Mammary epithelial cell (primary cell): ENCODE data around the gene A1BG.

Source experiments
- CTCF ChIP-seq, 2 donors: IDR thresholded peaks in 1 of 2; conservative IDR thresholded peaks in 1 of 2; 2 replicates each; pipeline ENCODE4 v1.5.1; 2011 to 2012; ENCODE audit warnings: inconsistent platforms in 2 of 2, low read length in 2 of 2, mild to moderate bottlenecking in 2 of 2, control low read depth in 1 of 2, low read depth in 1 of 2; ENCODE audit not compliant: insufficient read depth in 1 of 2; ENCODE audit errors: extremely low read depth in 1 of 2
- EZH2 ChIP-seq: IDR thresholded peaks from 2 replicates; pipeline ENCODE4 v1.6.1; 2012; ENCODE audit warnings: low read length, inconsistent platforms, borderline replicate concordance

GRCh38 chr19:58393725-58394033 lies 40.4 kb upstream of the A1BG start:
- TF ChIP-seq CTCF (conservative IDR thresholded peaks at IDR 0.05 in 1 of 2, IDR thresholded peaks at IDR 0.05 in 1 of 2; ENCODE audit: extremely low read depth in 1 of 2, insufficient read depth in 1 of 2, low read depth in 1 of 2, low read length in 2 of 2): no peak
- TF ChIP-seq EZH2: no peak
